ENCODE results near the gene DGCR6L. TPM values are rescaled to one million over a fixed set of nuclear protein-coding genes. Genes with fewer than 3 reads are reported as not detected.
"Not testable (repeated sequence)": the region's sequence is repeated elsewhere in the genome, so short reads cannot be mapped to it uniquely, and the experiment has no call there.

Gene DGCR6L
- total RNA-seq, 1 experiment from 2014 or later = 68.5 TPM

DNA sequence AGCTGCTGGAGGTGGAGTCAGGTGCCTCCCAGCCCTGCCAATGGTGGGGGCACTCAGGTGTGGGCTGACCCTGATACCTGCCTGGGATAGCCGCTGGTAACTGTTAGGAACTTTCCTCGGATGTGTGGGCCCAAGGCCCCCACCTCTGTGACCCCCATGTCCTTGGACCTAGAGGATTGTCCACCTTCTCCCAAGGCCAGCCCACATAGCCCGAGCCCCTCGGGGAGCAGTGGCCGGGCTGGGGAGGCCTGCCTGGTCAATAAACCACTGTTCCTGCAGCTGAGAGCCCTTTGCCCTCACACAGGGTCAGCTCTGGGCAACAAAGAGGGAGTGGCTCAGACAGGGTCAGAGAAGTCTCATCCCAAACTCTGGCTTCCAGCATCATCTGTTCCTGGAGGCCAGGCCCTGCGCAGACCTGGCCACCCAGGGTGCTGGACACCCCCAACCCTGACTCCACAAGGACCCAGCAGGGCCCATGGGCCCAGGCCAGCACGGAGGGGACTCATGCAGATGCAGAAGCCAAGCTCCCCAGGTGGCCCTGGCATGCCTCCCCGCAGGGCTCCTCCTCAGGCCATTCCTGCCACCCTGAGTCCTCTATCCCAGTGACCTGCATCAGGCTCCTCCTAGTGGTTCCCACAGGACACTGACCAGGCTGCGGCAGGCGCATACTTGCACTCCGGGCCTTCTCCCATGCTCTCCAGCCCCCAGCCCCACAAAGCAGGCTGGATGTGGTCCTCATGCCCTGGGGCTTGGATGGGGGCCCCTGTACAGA lies 6.4 kb downstream of the DGCR6L start:
- H3K4me3 Mint-ChIP-seq; H3K27ac Mint-ChIP-seq; H3K9me3 Mint-ChIP-seq; H3K27me3 Mint-ChIP-seq (ENCODE audit: low read depth); H3K36me3 Mint-ChIP-seq; POLR2A ChIA-PET: not testable (repeated sequence)
- peaks cover 13% of the 10 kb centered on the region for H3K4me1 Mint-ChIP-seq
- DNase-seq (ENCODE audit: low spot score) (peak; percentile 41), ATAC-seq (peak; percentile 85)
- TF ChIP-seq ZNF423 (CRISPR knock-in tag; IDR thresholded peaks at IDR 0.05) = 0 out of 2 replicates have a peak, but pooled peaks have one; percentile 28
- CTCF ChIA-PET = interaction anchor here (0.7 to 1.2 kb wide), 3 partner anchors 19 to 110 kb away, joined by 3 read pairs; no protein-coding TSS in a partner anchor

DNA sequence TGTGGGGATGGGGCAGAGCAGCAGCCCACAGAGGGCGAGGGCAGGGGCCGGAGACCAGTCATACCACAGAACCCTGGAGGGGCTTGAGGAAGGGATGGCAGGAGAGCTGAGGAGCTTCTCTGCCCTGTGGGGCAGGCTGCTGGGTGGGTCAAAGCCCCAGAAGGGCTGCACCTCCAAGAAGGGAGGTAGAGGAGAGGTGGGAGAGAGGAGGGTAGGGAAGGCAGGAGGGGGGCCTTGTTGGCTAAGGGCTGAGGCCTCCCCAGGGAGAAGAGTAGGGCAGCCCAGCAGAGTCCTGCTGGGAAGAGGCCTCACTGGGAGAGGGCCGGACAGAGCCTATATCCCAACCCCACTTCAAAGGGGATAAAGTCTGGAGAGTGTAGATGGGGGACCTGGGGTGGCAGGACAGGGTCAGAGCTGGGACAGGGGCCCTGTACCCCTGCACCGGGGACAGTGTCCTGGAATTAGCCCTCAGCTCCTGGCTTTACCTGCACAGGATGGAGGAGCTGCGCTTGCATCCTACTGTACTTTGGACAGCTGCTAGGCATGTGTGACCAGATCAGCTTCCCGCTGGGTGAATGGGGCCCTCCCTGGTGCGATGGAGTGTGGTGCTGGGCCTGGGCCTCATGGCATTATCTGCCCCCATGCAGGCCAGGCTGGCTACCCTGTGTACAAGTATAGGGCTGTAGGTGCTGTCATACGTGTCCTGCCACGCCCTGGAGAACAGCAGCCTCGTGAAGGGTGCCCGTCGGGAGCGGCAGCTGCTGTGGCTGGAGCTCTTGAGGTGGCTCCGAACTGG lies 7.3 kb downstream of the DGCR6L start:
- POLR2A ChIA-PET = no interaction called here
- H3K4me3 Mint-ChIP-seq = no peak overlapping the region
- DNase-seq (ENCODE audit: low spot score) (peak; percentile 4), ATAC-seq (no peak)
- no peaks in the 10 kb centered on the region for H3K9me3 Mint-ChIP-seq
- H3K27me3 Mint-ChIP-seq (ENCODE audit: low read depth) = no peaks in the 10 kb centered on the region
- H3K36me3 Mint-ChIP-seq = no peaks in the 10 kb centered on the region
- TF ChIP-seq, protein P1, sequence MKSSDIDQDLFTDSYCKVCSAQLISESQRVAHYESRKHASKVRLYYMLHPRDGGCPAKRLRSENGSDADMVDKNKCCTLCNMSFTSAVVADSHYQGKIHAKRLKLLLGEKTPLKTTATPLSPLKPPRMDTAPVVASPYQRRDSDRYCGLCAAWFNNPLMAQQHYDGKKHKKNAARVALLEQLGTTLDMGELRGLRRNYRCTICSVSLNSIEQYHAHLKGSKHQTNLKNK (CRISPR knock-in tag; IDR thresholded peaks at IDR 0.05) = no peak
- no peak for TF ChIP-seq GABPB1 (CRISPR knock-in tag; IDR thresholded peaks at IDR 0.05)
- TF ChIP-seq FOXP1 (CRISPR knock-in tag; IDR thresholded peaks at IDR 0.05; ENCODE audit: borderline replicate concordance) = no peak
- no peak for TF ChIP-seq NR2C2 (CRISPR knock-in tag; IDR thresholded peaks at IDR 0.05)
- CTCF ChIA-PET = interaction anchor here (0.5 to 1.2 kb wide), 5 partner anchors 20 to 258 kb away, joined by 3 read pairs; no protein-coding TSS in a partner anchor
- no peak overlapping the region for H3K27ac Mint-ChIP-seq
- peaks cover 6% of the 10 kb centered on the region for H3K4me1 Mint-ChIP-seq

DNA sequence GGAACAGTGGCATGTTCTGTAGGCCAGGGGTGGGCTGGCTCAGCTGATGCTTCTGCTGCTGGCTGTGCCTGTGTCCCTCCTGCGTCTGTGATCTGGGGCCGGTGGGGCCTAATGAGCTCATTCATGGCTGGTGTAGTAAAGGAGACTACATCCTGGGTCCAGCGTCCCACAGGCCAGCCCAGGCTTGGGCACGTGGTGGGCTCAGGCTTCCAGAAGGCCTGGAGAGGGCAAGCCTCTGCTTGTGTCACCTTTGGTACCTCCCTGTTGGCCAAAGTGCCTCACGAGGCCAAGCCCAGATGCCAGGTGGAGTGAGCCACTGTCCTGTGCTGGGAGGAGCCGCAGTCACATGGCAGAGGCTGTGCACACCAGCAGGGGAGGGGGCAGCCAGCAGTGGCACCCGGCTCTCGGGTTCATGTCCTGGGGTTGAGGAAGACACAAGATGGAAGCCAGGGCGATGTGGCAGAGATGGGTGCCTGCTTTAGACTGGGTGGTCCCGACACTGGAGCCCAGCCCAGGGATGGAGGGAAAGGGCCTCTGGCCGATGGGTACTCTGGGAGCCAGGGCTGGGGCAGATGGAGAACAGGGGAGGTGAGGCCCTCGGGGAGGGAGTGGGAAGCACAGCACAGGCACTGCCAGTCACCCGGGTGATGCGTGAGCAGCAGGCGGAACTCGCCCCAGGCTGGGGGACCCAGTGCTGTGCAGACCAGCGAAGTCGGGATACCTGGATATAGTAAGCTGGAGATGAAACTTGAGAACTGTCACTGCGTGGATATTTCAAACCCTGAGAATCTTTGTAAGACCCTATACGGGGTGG lies 8.4 kb downstream of the DGCR6L start:
- H3K9me3 Mint-ChIP-seq; H3K27me3 Mint-ChIP-seq (ENCODE audit: low read depth); ATAC-seq; H3K4me1 Mint-ChIP-seq; H3K4me3 Mint-ChIP-seq; H3K36me3 Mint-ChIP-seq; POLR2A ChIA-PET; H3K27ac Mint-ChIP-seq: not testable (repeated sequence)
- DNase-seq (ENCODE audit: low spot score) = peak; percentile 6
- CTCF ChIA-PET = interaction anchor here (0.5 to 0.9 kb wide), 2 partner anchors 154 to 259 kb away, joined by 3 read pairs; no protein-coding TSS in a partner anchor

DNA sequence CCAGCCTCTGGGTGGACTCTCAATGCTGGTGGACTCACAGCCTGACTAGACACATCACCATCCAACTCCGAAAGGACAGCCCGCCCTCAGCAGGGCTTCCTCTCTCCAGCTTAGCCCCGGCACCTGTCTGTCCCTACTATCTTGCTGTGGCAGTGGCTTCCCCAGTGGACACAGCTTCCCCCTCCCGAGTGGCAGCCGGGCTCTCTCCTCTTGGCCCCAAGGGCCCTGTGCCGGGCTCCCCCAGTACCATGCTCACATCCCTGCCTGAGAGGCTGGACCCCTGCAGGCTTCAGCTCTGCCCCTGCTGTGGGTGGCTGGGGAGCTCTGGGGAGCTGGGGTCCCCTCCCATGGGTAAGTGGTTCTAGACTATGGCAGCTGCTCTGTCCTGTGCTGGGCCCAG lies 9.1 kb downstream of the DGCR6L start:
- ATAC-seq, CTCF ChIA-PET: not testable (repeated sequence)

DNA sequence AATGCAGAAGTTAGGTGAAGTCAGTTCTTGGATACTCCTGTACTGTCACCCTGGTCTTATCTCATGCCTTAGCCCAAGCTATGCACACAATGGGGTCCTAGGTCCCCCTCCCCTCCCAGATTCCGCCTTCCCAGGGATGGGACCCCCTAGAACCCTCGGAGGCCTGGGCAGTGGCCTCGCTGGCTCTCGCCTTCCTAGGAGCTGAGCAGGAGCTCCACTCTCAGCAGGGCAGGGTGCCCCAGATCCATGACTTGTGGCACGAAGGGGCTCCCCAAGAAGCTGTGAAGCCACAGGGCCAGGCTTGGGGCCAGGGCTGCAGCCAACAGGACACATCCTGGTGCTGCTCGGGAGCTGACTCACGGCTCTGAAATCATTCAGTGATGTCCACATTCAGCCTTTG lies 9.7 kb downstream of the DGCR6L start:
- H3K27ac Mint-ChIP-seq; H3K4me1 Mint-ChIP-seq; POLR2A ChIA-PET; CTCF ChIA-PET; H3K36me3 Mint-ChIP-seq; H3K9me3 Mint-ChIP-seq; H3K27me3 Mint-ChIP-seq (ENCODE audit: low read depth); H3K4me3 Mint-ChIP-seq; ATAC-seq: not testable (repeated sequence)
- DNase-seq (ENCODE audit: low spot score) = peak; percentile 2

More for the DNA sequence above, 9.1 kb downstream of the DGCR6L start:
- H3K4me3 Mint-ChIP-seq; H3K36me3 Mint-ChIP-seq; H3K4me1 Mint-ChIP-seq; POLR2A ChIA-PET; H3K9me3 Mint-ChIP-seq; H3K27me3 Mint-ChIP-seq (ENCODE audit: low read depth); H3K27ac Mint-ChIP-seq: not testable (repeated sequence)
- DNase-seq (ENCODE audit: low spot score) = peak; percentile 3

DNA sequence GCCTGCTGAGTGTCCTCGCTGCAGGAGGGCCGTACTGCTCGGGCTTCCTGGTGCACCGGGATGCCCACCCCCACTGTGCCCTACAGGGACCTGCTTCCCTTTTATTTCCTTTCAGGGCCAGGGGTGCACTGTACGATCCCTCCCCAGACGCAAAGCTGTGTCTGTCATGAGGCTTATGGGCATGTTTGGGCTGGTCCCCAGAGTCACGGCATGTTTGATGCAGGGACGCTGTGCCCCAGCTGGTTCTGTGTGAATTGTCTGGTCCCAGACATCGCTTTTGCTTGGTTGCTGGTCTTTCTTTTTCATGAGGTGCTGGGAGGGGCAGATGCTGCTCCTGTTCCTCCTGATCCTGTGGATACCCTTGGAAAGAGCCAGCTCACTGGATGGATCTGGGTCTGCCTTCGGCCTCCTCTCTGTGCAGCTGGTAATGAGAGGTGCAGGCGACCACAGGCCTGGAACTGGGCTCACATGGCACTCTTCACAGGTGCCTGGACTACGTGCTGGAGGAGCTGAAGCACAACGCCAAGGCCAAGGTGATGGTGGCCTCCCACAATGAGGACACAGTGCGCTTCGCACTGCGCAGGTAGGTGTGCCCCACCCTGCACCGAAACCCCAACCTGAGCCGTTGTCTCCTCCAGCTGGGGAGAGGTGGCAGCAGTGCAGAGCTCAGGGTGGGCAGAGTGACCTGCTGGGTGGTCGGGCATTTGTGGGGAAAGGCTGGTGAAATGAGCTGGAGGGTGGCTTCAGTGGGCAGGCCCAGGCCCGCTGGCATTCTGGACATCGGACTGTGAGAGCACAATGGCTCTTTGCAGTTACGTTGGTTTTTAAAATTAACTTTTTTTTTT lies 10.8 kb downstream of the DGCR6L start:
- POLR2A ChIA-PET = interaction anchor here (0.6 kb wide), 1 partner anchor 17 kb away, joined by 4 read pairs; no protein-coding TSS in a partner anchor
- ATAC-seq; H3K4me1 Mint-ChIP-seq; CTCF ChIA-PET; H3K9me3 Mint-ChIP-seq; H3K4me3 Mint-ChIP-seq; H3K27ac Mint-ChIP-seq; H3K27me3 Mint-ChIP-seq (ENCODE audit: low read depth); H3K36me3 Mint-ChIP-seq: not testable (repeated sequence)
- peak; percentile 8 for DNase-seq (ENCODE audit: low spot score)

DNA sequence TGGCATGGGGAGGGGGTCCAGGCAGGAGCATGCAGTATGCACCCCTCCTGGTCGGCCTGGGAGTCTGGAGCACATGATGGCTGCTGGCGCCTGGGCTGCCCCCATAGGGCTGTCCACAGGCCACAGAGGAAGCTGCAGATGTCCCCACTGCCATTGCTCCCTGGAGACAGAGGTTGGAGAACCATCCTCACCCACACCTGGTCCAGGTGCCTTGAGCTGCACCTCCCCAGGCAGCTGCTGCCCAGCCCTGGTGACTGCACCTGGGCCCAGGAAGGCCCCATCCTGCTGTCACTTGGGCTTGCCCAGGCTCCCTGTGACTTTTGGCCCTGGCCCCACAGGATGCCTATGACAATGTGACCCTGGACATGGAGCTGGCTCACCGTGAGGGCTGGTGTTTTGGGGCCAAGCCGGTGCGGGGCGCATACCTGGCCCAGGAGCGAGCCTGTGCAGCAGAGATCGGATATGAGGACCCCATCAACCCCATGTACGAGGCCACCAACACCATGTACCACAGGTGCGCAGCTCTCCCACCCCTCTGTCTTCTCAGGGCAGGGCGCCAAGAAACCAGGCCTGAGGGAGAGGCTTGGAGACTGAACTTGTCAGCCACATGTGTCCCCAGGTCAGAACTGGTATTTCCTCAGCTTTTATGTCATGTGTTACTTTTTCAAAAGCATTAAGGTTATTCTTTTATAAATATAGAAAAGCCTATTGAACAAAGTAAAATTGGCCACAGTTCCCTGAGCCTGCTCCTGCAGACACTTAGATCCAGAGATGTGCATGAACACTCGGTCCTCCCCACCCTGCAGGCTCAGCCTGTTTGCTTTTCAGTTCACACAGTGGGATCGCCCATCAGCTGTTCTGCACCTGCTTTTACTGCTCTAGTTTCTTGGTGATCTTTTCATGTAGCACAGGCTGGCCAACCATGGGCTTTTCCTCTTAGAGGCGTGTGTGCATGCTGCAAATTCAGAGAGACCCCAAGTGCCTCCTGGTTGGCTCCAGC lies 12.1 kb downstream of the DGCR6L start:
- H3K4me1 Mint-ChIP-seq; H3K9me3 Mint-ChIP-seq; H3K36me3 Mint-ChIP-seq; POLR2A ChIA-PET; DNase-seq (ENCODE audit: low spot score); H3K4me3 Mint-ChIP-seq; ATAC-seq; H3K27ac Mint-ChIP-seq; H3K27me3 Mint-ChIP-seq (ENCODE audit: low read depth): not testable (repeated sequence)
- CTCF ChIA-PET = interaction anchor here (2.0 kb wide), 1 partner anchor 12 kb away, joined by 6 read pairs; the partner anchor contains the start of gene DGCR6L

DNA sequence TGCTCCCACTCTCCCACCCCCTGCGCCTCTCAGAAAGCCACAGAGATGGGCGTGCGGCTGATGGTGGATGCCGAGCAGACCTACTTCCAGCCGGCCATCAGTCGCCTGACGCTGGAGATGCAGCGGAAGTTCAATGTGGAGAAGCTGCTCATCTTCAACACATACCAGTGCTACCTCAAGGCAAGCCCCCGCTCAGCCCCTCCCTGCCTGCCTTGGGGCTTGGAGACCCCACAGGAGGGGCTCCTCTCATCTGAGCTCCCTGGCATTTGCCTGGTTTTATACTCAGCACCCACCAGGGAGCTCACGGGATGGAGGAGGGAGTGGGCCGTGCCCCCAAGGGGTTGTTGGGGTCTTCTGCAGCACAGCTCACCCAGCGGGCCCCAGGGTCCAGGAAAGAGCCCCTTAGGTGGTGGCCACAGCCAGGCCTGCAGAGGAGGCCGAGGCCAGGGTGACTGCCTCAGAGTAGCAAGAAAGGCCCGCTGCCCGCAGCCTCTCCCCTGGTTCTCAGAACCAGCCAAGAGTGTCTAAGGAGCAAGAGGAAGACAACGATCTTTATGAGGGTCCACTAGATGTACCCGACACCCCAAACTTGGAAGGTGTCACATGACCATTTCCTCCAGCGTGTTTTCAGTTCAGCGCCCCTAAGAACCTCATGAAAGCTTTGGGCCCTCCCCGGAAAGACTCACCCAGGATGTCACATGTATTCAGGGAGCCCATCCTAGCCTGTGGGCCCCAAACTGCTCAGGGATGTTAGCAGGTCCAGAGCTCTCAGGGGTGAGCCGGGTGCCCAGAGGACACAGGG lies 13.0 kb downstream of the DGCR6L start:
- H3K36me3 Mint-ChIP-seq; ATAC-seq; H3K4me3 Mint-ChIP-seq; H3K27me3 Mint-ChIP-seq (ENCODE audit: low read depth); POLR2A ChIA-PET; H3K4me1 Mint-ChIP-seq; H3K9me3 Mint-ChIP-seq; DNase-seq (ENCODE audit: low spot score); H3K27ac Mint-ChIP-seq: not testable (repeated sequence)
- CTCF ChIA-PET = interaction anchor here (2.0 kb wide), 1 partner anchor 13 kb away, joined by 6 read pairs; the partner anchor contains the start of gene DGCR6L

Measured in WTC11 (cell line).